Prostate gland (tissue), 2 donors: Measurements from ENCODE around the gene DCST2. TPM values are rescaled to one million over a fixed set of nuclear protein-coding genes. Genes with fewer than 3 reads are reported as not detected.

Experiments used
- DNase-seq: peaks from one replicate; pipeline ENCODE4 v3.0.0-alpha.2; 2019; ENCODE audit warnings: low spot score
- H3K27ac ChIP-seq, 2 donors: fragments of 200-600 bp; sonication (generic); 2 replicates each; pipeline ENCODE4 v1.5.1; 2017 to 2019
- H3K27me3 ChIP-seq: fragments of 200-600 bp; sonication (generic); replicated peaks from 2 replicates; pipeline ENCODE4 v1.5.1; 2019; ENCODE audit not compliant: insufficient read depth
- H3K36me3 ChIP-seq, 2 donors: fragments of 200-600 bp; sonication (generic); 1 replicate in 1 of 2; 2 replicates in 1 of 2; pipeline versions ENCODE4 v1.5.1 to v1.8.1; 2017 to 2019
- H3K4me1 ChIP-seq: fragments of 200-600 bp; sonication (generic); replicated peaks from 2 replicates; pipeline ENCODE4 v1.5.1; 2019
- H3K4me3 ChIP-seq, 2 donors: fragments of 200-600 bp; sonication (generic); 2 replicates each; pipeline ENCODE4 v1.5.1; 2017 to 2019
- H3K9me3 ChIP-seq: fragments of 200-600 bp; sonication (generic); 2 replicates; pipeline ENCODE4 v1.5.1; 2017
- POLR2A ChIP-seq: fragments of 450-650 bp; IDR thresholded peaks from one replicate; pipeline ENCODE4 v1.6.1; 2016; ENCODE audit warnings: antibody characterized with exemption, mild to moderate bottlenecking
- POLR2AphosphoS5 ChIP-seq: sonication (generic); formaldehyde crosslinking; IDR thresholded peaks from one replicate; pipeline ENCODE4 v1.6.1; 2017; ENCODE audit warnings: antibody characterized with exemption
- whole genome bisulfite sequencing: methylation state at CpG from one replicate; pipeline ENCODE4 v1.1.5; 2018; 5-methylcytosine and 5-hydroxymethylcytosine counted together
- intact Hi-C: fragments of 100-400 bp; cut with DNase I; formaldehyde crosslinking; loops from one replicate; pipeline ENCODE4 v1.14.2; 2022
- total RNA-seq, 2 donors: library from RNA; depleted of rRNA; stranded (reverse); fragments of >200 nt; gene quantifications; one replicate each; pipeline ENCODE4 v1.1.0, GENCODE V29; 2016
- TF ChIP-seq, protein P1 (sequence below), 4 experiments: fragments of 200-600 bp in 2 of 4; fragments of 450-650 bp in 2 of 4; sonication (generic) in 2 of 4; IDR thresholded peaks; 1 replicate in 3 of 4; 2 replicates in 1 of 4; pipeline ENCODE4 v1.5.1; 2016 to 2019; ENCODE audit warnings: antibody characterized with exemption in 4 of 4, mild to moderate bottlenecking in 2 of 4, moderate library complexity in 2 of 4

DCST2 gene
- total RNA-seq, 2 donors from 2014 or later, result 2.3 to 5.3 TPM

DNA sequence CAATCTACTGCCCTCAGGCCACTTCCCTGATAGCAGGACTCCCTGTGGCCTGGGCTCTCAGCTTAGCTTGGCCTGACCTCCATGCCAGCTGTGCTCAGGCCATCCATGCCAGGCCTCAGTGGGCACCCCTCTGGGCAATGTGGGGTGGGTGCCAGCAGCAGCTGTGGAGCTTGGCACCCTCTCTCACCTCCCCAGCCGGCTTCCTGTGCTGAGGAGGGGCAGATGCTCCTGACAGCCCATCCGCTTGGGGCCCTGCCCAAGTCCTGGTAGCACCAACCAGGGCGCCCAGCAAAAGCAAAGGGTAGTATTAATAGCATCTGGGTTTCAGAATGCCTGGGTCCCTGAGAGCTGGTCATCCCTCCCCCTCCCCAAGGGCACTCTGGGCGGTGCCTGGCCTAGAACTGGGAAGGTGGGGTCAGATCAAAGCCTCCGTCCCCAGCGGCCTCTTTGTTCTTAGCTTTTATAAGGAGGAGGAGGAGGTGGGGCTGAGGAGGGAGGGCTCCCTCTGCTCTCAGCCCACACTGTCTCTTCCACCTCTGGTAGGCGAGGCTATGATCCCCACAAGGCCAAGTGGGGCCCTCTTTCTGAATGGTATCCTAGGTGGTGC, 36.1 kb upstream of the DCST2 start:
- TF ChIP-seq, protein P1, sequence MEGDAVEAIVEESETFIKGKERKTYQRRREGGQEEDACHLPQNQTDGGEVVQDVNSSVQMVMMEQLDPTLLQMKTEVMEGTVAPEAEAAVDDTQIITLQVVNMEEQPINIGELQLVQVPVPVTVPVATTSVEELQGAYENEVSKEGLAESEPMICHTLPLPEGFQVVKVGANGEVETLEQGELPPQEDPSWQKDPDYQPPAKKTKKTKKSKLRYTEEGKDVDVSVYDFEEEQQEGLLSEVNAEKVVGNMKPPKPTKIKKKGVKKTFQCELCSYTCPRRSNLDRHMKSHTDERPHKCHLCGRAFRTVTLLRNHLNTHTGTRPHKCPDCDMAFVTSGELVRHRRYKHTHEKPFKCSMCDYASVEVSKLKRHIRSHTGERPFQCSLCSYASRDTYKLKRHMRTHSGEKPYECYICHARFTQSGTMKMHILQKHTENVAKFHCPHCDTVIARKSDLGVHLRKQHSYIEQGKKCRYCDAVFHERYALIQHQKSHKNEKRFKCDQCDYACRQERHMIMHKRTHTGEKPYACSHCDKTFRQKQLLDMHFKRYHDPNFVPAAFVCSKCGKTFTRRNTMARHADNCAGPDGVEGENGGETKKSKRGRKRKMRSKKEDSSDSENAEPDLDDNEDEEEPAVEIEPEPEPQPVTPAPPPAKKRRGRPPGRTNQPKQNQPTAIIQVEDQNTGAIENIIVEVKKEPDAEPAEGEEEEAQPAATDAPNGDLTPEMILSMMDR (IDR thresholded peaks at IDR 0.05), result no peak
- TF ChIP-seq POLR2A (no peak), POLR2AphosphoS5 (no peak)
- Histone ChIP-seq H3K9me3 (no peaks in the 10 kb centered on the region), H3K27ac (no peak overlapping the region), H3K36me3 (no peaks in the 10 kb centered on the region), H3K27me3 (no peaks in the 10 kb centered on the region), H3K4me1 (peaks cover 10% of the 10 kb centered on the region), H3K4me3 (no peak overlapping the region)
- intact Hi-C loops, result loop anchor here (10.0 kb wide), 1 partner anchor 515 kb away; the partner anchor contains the start of gene UBE2Q1
- WGBS, result 37% methylated on average over 7 of the region's 7 CpGs
- DNase-seq, result no peak

DNA sequence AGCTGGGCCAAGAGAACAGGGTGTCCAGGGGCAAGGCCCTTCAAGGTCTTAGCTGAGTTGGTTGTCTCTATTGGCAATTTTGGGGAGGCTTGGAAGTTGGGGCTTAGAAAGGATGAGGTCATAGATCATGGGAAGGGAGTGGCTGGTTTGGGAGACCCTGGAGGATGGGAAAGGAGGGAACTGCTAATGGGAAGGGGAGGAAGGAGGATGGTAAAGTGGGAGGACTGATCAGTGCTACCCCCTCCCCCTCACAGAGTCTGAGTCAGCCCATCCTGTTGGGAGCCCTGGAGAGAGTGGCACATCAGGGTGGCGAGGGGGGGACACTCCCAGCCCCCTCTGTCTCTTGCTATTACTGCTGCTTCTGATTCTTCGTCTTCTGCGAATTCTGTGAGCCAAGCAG, 35.0 kb upstream of the DCST2 start:
- H3K4me3 ChIP-seq, result no peak overlapping the region
- H3K27me3 ChIP-seq, result no peaks in the 10 kb centered on the region
- H3K9me3 ChIP-seq, result no peaks in the 10 kb centered on the region
- peaks cover 10% of the 10 kb centered on the region for H3K4me1 ChIP-seq
- H3K27ac ChIP-seq, result no peak overlapping the region
- TF ChIP-seq POLR2A (no peak), POLR2AphosphoS5 (no peak)
- TF ChIP-seq, protein P1 (IDR thresholded peaks at IDR 0.05), result no peak
- H3K36me3 ChIP-seq, result no peaks in the 10 kb centered on the region
- DNase-seq, result no peak
- intact Hi-C loops, result loop anchor here (10.0 kb wide), 1 partner anchor 514 kb away; the partner anchor contains the start of gene UBE2Q1
- WGBS, result 84% methylated on average over 3 of the region's 3 CpGs

DNA sequence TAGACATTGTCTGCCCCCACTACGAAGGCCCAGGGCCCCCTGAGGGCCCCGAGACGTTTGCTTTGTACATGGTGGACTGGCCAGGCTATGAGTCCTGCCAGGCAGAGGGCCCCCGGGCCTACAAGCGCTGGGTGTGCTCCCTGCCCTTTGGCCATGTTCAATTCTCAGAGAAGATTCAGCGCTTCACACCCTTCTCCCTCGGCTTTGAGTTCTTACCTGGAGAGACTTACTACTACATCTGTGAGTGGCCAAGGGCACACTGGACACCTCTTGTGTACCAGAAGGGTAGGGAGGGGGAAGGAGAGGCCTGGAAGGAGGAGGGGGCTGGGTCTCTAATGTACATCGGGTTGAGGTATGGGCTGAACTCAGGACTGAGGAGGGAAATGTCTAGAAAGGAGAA, 33.2 kb upstream of the DCST2 start:
- no peak overlapping the region for H3K27ac ChIP-seq
- H3K4me1 ChIP-seq, result peaks cover 20% of the 10 kb centered on the region
- no peaks in the 10 kb centered on the region for H3K36me3 ChIP-seq
- TF ChIP-seq, protein P1 (IDR thresholded peaks at IDR 0.05), result no peak
- no peak for TF ChIP-seq POLR2AphosphoS5
- no peak for TF ChIP-seq POLR2A
- no peaks in the 10 kb centered on the region for H3K27me3 ChIP-seq
- 74% methylated on average over 8 of the region's 8 CpGs for WGBS
- no peak overlapping the region for H3K4me3 ChIP-seq
- no peaks in the 10 kb centered on the region for H3K9me3 ChIP-seq
- intact Hi-C loops, result loop anchor here (10.0 kb wide), 1 partner anchor 512 kb away; the partner anchor contains the start of gene UBE2Q1
- DNase-seq, result no peak

DNA sequence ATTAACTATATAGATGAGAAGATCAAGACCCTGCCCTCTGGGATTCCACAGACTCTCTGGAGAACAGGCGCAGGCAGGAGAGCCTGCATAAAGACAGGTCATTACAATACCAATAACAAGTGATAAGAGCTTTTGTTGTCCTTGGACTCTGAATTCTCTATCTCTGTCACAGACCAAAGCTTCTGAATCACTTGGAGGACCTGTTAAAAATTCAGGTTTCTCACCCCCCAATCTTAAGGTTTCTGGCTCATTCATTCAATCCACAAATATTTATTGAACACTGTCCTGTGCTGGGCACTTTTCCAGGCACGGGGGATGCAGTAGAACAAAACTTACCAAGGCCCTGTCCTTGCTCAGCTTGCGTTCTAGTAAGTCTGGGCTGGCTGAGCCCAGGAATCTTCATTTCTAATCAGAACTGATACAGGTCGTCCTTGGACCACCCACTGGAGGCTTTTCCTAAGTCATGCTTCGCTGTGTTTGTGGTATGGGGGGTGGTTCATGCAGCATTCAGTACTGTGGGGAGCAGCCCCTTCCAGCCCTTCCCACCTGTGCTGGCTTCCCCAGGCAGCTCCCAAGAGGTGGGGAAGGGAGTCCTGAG, 31.4 kb upstream of the DCST2 start:
- intact Hi-C loops, result loop anchor here (10.0 kb wide), 1 partner anchor 510 kb away; the partner anchor contains the start of gene UBE2Q1
- no peak overlapping the region for H3K27ac ChIP-seq
- H3K9me3 ChIP-seq, result no peaks in the 10 kb centered on the region
- WGBS, result 57% methylated on average over 5 of the region's 5 CpGs
- no peak for TF ChIP-seq POLR2AphosphoS5
- TF ChIP-seq, protein P1 (IDR thresholded peaks at IDR 0.05), result no peak
- TF ChIP-seq POLR2A, result no peak
- DNase-seq, result no peak
- no peaks in the 10 kb centered on the region for H3K36me3 ChIP-seq
- H3K4me3 ChIP-seq, result peak overlapping the region in 1 of 2 donors; percentile 69
- H3K4me1 ChIP-seq, result peaks cover 14% of the 10 kb centered on the region
- H3K27me3 ChIP-seq, result no peaks in the 10 kb centered on the region
